NCI-H1048 (cell line): Measurements from ENCODE around the gene PRKAA2.

Source experiments
- DNase-seq: peaks from one replicate; lab custom pipeline; 2025; lab: John Stamatoyannopoulos, UW

Gene PRKAA2

GRCh38 chr1:56654126-56654923, 9.2 kb downstream of the PRKAA2 start:
- no peak for DNase-seq

- DNase-seq: no peak
These were observed 11.0 kb downstream of the PRKAA2 start for GRCh38 chr1:56655991-56656613.

- no peak for DNase-seq
These were observed 13.1 kb downstream of the PRKAA2 start for GRCh38 chr1:56658254-56658653.

GRCh38 chr1:56660293-56660692, 15.2 kb downstream of the PRKAA2 start:
- DNase-seq: no peak

GRCh38 chr1:56663846-56664245, 18.7 kb downstream of the PRKAA2 start:
- DNase-seq: no peak

- no peak for DNase-seq
These were observed 20.3 kb downstream of the PRKAA2 start for GRCh38 chr1:56665384-56665783.

GRCh38 chr1:56666112-56666608, 21.0 kb downstream of the PRKAA2 start:
- DNase-seq: no peak

GRCh38 chr1:56670350-56670749, 25.2 kb downstream of the PRKAA2 start:
- DNase-seq: no peak

GRCh38 chr1:56671085-56671484, 26.0 kb downstream of the PRKAA2 start:
- DNase-seq: no peak

- no peak for DNase-seq
These were observed 26.4 kb downstream of the PRKAA2 start for GRCh38 chr1:56671542-56671941.

- no peak for DNase-seq
These were observed 27.5 kb downstream of the PRKAA2 start for GRCh38 chr1:56672579-56672978.

- DNase-seq: no peak
These were observed 30.6 kb downstream of the PRKAA2 start for GRCh38 chr1:56675763-56676162.

- DNase-seq: no peak
These were observed 31.5 kb downstream of the PRKAA2 start for GRCh38 chr1:56676571-56677035.

GRCh38 chr1:56683569-56683968, 38.5 kb downstream of the PRKAA2 start:
- no peak for DNase-seq

GRCh38 chr1:56686169-56686568, 41.1 kb downstream of the PRKAA2 start:
- no peak for DNase-seq

GRCh38 chr1:56688522-56689026, 43.5 kb downstream of the PRKAA2 start:
- DNase-seq: no peak

- DNase-seq: no peak
These were observed 51.5 kb downstream of the PRKAA2 start for GRCh38 chr1:56696663-56697062.

GRCh38 chr1:56703747-56704146, 58.6 kb downstream of the PRKAA2 start:
- DNase-seq: no peak

- DNase-seq: no peak
These were observed 62.3 kb downstream of the PRKAA2 start for GRCh38 chr1:56707379-56707778.

GRCh38 chr1:56709269-56709880, 64.3 kb downstream of the PRKAA2 start:
- DNase-seq: no peak

GRCh38 chr1:56709995-56710394, 64.9 kb downstream of the PRKAA2 start:
- DNase-seq: no peak

GRCh38 chr1:56710646-56711045, 65.5 kb downstream of the PRKAA2 start:
- no peak for DNase-seq

- DNase-seq: no peak
These were observed 67.0 kb downstream of the PRKAA2 start for GRCh38 chr1:56712150-56712549.
